Caco-2 (cell line): ENCODE results near the gene ACACA. TPM values are rescaled to one million over a fixed set of nuclear protein-coding genes. Genes with fewer than 3 reads are reported as not detected.

Experiments
- BruUV-seq: library from RNA; stranded (reverse); fragments of 400-500 nt; replicated peaks from 2 replicates; lab custom pipeline; 2021; lab: Mats Ljungman, UMichigan
- CTCF ChIA-PET: fragments of 300-600 bp; sonication (Branson Sonifier 250); formaldehyde crosslinking; loops from one replicate; lab custom pipeline; 2022; ENCODE audit warnings: antibody characterized with exemption; lab: Charles Lee
- POLR2A ChIA-PET: fragments of 300-600 bp; sonication (Branson Sonifier 250); formaldehyde crosslinking; loops from one replicate; lab custom pipeline; 2022; ENCODE audit warnings: antibody characterized with exemption; lab: Charles Lee
- DNase-seq, 2 experiments: peaks; one replicate each; pipeline versions ENCODE4 v3.0.0 to v3.0.0-alpha.2; 2020 to 2022
- H3K27me3 ChIP-seq: replicated peaks from 2 replicates; pipeline ENCODE4 v1.6.0; 2011; ENCODE audit warnings: low read length; ENCODE audit not compliant: control insufficient read depth, insufficient read depth
- H3K36me3 ChIP-seq: 2 replicates; pipeline ENCODE4 v1.5.1; 2011; ENCODE audit warnings: low read length; ENCODE audit not compliant: control insufficient read depth, insufficient read depth
- H3K4me1 ChIP-seq: fragments of 250-450 bp; sonication (Bioruptor Pico); 2 replicates; pipeline ENCODE4 v1.5.1; 2020; ENCODE audit warnings: mild to moderate bottlenecking
- H3K4me3 ChIP-seq: 2 replicates; pipeline ENCODE4 v1.5.1; 2011; ENCODE audit warnings: low read depth, mild to moderate bottlenecking, control low read depth, low read length
- H3K9me3 ChIP-seq: fragments of 250-450 bp; sonication (Bioruptor Pico); 2 replicates; pipeline ENCODE4 v1.5.1; 2020; ENCODE audit warnings: mild to moderate bottlenecking, moderate library complexity
- H3K27ac Mint-ChIP-seq: one replicate; pipeline ENCODE4 v1.8.0; 2022; ENCODE audit warnings: mixed read lengths; ENCODE audit not compliant: unreplicated experiment
- H3K27me3 Mint-ChIP-seq: one replicate; pipeline ENCODE4 v1.8.0; 2022; ENCODE audit warnings: mixed read lengths; ENCODE audit not compliant: insufficient read depth, unreplicated experiment
- H3K36me3 Mint-ChIP-seq: one replicate; pipeline ENCODE4 v1.8.0; 2022; ENCODE audit warnings: mild to moderate bottlenecking, mixed read lengths; ENCODE audit not compliant: insufficient read depth, unreplicated experiment
- H3K4me1 Mint-ChIP-seq: one replicate; pipeline ENCODE4 v1.8.0; 2022; ENCODE audit warnings: low read depth, mixed read lengths; ENCODE audit not compliant: unreplicated experiment
- H3K4me3 Mint-ChIP-seq: one replicate; pipeline ENCODE4 v1.8.0; 2022; ENCODE audit warnings: mild to moderate bottlenecking, moderate library complexity, mixed read lengths; ENCODE audit not compliant: unreplicated experiment
- H3K9me3 Mint-ChIP-seq: one replicate; pipeline ENCODE4 v1.8.0; 2022; ENCODE audit warnings: mixed read lengths; ENCODE audit not compliant: unreplicated experiment
- CTCF ChIP-seq, 2 experiments: fragments of 200-600 bp in 1 of 2; IDR thresholded peaks; 1 replicate in 1 of 2; 2 replicates in 1 of 2; pipeline versions ENCODE4 v1.5.1 to v1.8.0; 2011 to 2022; ENCODE audit warnings: antibody characterized with exemption in 1 of 2, control low read depth in 1 of 2, inconsistent platforms in 1 of 2, low read depth in 1 of 2, low read length in 1 of 2, mild to moderate bottlenecking in 1 of 2, moderate library complexity in 1 of 2; ENCODE audit not compliant: insufficient read depth in 1 of 2, severe bottlenecking in 1 of 2, unreplicated experiment in 1 of 2
- intact Hi-C: fragments of 100-400 bp; cut with micrococcal nuclease; formaldehyde crosslinking; loops from one replicate; pipeline ENCODE4 v1.10.0; 2022; ENCODE audit not compliant: unreplicated experiment
- total RNA-seq: library from RNA; stranded (reverse); gene quantifications from 2 replicates; pipeline ENCODE4 v1.2.3, GENCODE V29; 2022

ACACA gene
- total RNA-seq, 1 experiment from 2014 or later: 108 TPM

- no TSS peak for BruUV-seq
- Mint-ChIP-seq H3K36me3 (peaks cover 75% of the 10 kb centered on the region), H3K27ac (no peak overlapping the region), H3K9me3 (no peaks in the 10 kb centered on the region), H3K27me3 (no peaks in the 10 kb centered on the region), H3K4me1 (no peaks in the 10 kb centered on the region), H3K4me3 (no peak overlapping the region)
- POLR2A ChIA-PET: no interaction called here
- peaks cover 7% of the 10 kb centered on the region for H3K36me3 ChIP-seq
- H3K4me1 ChIP-seq: peaks cover 10% of the 10 kb centered on the region; the same call in 1 of the 2 replicates
- intact Hi-C loops: no loop called here
- no peaks in the 10 kb centered on the region for H3K9me3 ChIP-seq
- no peaks in the 10 kb centered on the region for H3K27me3 ChIP-seq
- CTCF ChIA-PET: interaction anchor here (1.3 kb wide), 1 partner anchor 72 kb away, joined by 3 read pairs; no protein-coding TSS in a partner anchor
- no peak for TF ChIP-seq CTCF (IDR thresholded peaks at IDR 0.05; ENCODE audit: insufficient read depth in 1 of 2, low read depth in 1 of 2, low read length in 1 of 2, severe bottlenecking in 1 of 2, unreplicated experiment in 1 of 2)
- no peak for DNase-seq
- no peak overlapping the region for H3K4me3 ChIP-seq
These were observed 314.6 kb downstream of the ACACA start for GRCh38 chr17:37092071-37092470.

- no peaks in the 10 kb centered on the region for H3K4me1 Mint-ChIP-seq
- no peak for DNase-seq
- Histone ChIP-seq H3K4me1 (peaks cover 10% of the 10 kb centered on the region; the same call in 1 of the 2 replicates), H3K4me3 (no peak overlapping the region), H3K27me3 (no peaks in the 10 kb centered on the region), H3K36me3 (no peaks in the 10 kb centered on the region; the same call in 1 of the 2 replicates), H3K9me3 (no peaks in the 10 kb centered on the region)
- CTCF ChIA-PET: no interaction called here
- no peak for TF ChIP-seq CTCF (IDR thresholded peaks at IDR 0.05; ENCODE audit: insufficient read depth in 1 of 2, low read depth in 1 of 2, low read length in 1 of 2, severe bottlenecking in 1 of 2, unreplicated experiment in 1 of 2)
- POLR2A ChIA-PET: no interaction called here
- no peaks in the 10 kb centered on the region for H3K27me3 Mint-ChIP-seq
- H3K27ac Mint-ChIP-seq: no peak overlapping the region
- intact Hi-C loops: no loop called here
- no TSS peak for BruUV-seq
- H3K4me3 Mint-ChIP-seq: no peak overlapping the region
- H3K36me3 Mint-ChIP-seq: peaks cover 71% of the 10 kb centered on the region
- no peaks in the 10 kb centered on the region for H3K9me3 Mint-ChIP-seq
These were observed 315.7 kb downstream of the ACACA start for GRCh38 chr17:37090941-37091340.

GRCh38 chr17:37089956-37090355, 316.7 kb downstream of the ACACA start:
- H3K36me3 Mint-ChIP-seq: peaks cover 65% of the 10 kb centered on the region
- Histone ChIP-seq H3K4me3 (no peak overlapping the region), H3K36me3 (no peaks in the 10 kb centered on the region; the same call in none of the 2 replicates), H3K4me1 (peaks cover 10% of the 10 kb centered on the region; the same call in 1 of the 2 replicates), H3K27me3 (no peaks in the 10 kb centered on the region), H3K9me3 (no peaks in the 10 kb centered on the region)
- CTCF ChIA-PET: interaction anchor here (1.8 kb wide), 1 partner anchor 84 kb away, joined by 7 read pairs; no protein-coding TSS in a partner anchor
- POLR2A ChIA-PET: no interaction called here
- H3K4me3 Mint-ChIP-seq: no peak overlapping the region
- H3K9me3 Mint-ChIP-seq: no peaks in the 10 kb centered on the region
- no peaks in the 10 kb centered on the region for H3K27me3 Mint-ChIP-seq
- BruUV-seq: no TSS peak
- no peaks in the 10 kb centered on the region for H3K4me1 Mint-ChIP-seq
- intact Hi-C loops: loop anchor here (5.0 kb wide), 1 partner anchor 82 kb away; no protein-coding TSS in a partner anchor
- H3K27ac Mint-ChIP-seq: no peak overlapping the region
- no peak for TF ChIP-seq CTCF (IDR thresholded peaks at IDR 0.05; ENCODE audit: insufficient read depth in 1 of 2, low read depth in 1 of 2, low read length in 1 of 2, severe bottlenecking in 1 of 2, unreplicated experiment in 1 of 2)
- DNase-seq: no peak
